GM18951 (cell line): ENCODE results near the gene IL23R.

ENCODE experiments used
- POLR2A ChIP-seq: IDR thresholded peaks from 4 replicates; pipeline ENCODE4 v1.6.1; 2011; ENCODE audit warnings: mild to moderate bottlenecking; ENCODE audit not compliant: insufficient read length, insufficient read depth; ENCODE audit errors: extremely low read depth
- in situ Hi-C: fragments of 300-500 bp; cut with MboI; formaldehyde crosslinking; loops from one replicate; pipeline ENCODE4 v1.12.0; 2022; ENCODE audit warnings: low sequenced_read_pairs, mixed read lengths, inconsistent platforms; ENCODE audit not compliant: unreplicated experiment

Gene IL23R

DNA sequence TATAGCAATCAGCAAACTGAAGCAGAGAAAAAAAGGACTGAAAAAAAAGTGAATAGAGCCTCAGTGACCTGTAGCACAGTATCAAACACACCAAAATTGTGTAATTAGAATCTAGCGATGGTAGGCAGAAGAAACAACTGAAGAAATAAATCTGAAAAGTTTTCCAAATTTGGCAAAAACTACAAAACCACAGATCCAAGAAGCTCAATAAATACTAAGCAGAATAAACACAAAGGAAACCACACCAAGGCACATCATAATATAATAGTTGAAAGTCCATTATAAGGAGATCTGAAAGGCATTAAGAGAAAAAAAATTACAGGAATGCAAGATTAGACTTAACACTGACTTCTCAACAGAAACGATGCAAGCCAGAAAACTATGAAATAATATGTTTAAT is 134.3 kb downstream of the IL23R start:
- no peak for TF ChIP-seq POLR2A
- in situ Hi-C loops: no loop called here

DNA sequence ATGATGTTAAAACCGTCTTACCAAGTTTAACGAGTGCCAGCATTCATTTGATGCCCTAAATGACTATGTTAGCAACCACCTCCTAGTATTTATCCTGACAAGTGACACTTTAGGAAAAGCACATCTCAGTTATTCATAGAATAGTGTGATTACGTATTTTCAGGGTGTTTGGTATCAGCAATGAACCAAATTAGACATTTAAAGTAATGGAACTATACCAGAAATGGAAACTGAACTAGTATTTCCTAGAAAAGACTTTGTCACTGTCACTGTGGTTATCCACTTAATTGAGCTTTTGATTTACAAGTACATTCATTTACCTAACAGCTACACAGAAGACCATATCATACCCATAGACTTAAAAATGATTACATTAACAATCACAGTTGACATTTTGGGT is 137.8 kb downstream of the IL23R start:
- in situ Hi-C loops: no loop called here
- no peak for TF ChIP-seq POLR2A

DNA sequence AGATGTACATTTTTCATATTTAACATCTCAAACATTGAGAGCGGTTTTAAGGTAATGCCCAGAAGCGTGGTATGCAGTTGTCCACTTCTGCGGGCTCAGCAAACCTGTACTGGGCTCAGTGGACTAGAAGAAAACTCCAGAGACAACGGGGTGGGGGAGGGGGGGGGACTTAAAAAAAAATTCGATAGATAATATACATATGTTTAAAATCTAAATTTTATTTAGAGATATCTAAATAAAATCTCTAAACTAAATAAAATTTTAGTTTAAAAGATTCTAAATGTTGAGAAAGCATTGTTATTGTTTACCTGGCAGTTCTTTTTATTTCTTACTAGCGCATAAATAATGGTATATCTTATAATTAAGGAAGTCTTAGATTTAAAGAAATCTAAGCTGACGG is 140.3 kb downstream of the IL23R start:
- in situ Hi-C loops: no loop called here

DNA sequence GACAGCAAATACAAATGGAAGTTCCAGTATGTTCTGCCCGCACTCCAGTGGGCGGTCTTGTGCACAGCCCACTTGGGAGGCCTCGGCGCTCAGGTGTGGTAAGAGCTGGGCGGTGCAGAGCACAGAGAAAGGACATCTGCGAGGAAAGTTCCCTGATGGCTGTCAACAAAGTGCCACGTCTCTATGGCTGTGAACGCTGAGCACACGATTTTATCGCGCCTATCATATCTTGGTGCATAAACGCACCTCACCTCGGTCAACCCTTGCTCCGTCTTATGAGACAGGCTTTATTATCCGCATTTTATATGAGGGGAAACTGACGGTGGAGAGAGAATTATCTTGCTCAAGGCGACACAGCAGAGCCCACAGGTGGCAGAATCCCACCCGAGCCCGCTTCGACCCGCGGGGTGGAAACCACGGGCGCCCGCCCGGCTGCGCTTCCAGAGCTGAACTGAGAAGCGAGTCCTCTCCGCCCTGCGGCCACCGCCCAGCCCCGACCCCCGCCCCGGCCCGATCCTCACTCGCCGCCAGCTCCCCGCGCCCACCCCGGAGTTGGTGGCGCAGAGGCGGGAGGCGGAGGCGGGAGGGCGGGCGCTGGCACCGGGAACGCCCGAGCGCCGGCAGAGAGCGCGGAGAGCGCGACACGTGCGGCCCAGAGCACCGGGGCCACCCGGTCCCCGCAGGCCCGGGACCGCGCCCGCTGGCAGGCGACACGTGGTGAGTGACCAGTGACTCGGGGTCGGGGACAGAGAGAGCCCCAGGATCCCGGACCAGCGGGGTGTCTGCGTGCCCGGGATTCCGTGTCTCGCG is 141.2 kb downstream of the IL23R start, which contains the start of gene IL12RB2:
TSS of gene IL12RB2 (plus strand) at position 623 of the 810 bp plus-strand sequence. CDS start 12,496 bp downstream, outside the sequence.
- no peak for TF ChIP-seq POLR2A
- in situ Hi-C loops: no loop called here

More for the DNA sequence above, 140.3 kb downstream of the IL23R start:
- no peak for TF ChIP-seq POLR2A

DNA sequence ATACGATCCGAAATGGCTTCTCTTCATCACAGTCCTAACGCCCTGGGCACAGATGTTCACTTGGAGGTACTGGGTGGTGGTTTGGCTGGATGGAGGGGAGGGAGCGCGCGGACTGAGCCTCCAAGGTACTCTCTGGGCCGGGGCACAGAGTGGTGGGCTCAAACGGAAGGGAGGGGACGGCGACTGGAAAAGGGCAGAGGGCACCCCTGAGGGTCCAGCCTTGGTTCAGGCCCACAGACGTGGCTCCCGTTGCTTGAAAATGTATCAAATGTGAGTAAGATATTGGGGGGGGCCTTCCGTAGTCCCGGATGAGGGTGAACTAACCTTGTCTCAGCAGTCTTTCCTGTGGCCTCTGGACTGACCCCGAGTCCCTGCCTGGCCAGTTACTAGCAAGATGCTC is 141.9 kb downstream of the IL23R start:
- TF ChIP-seq POLR2A: no peak
- in situ Hi-C loops: no loop called here
